ENCODE results near the gene OR2M3.

DNA sequence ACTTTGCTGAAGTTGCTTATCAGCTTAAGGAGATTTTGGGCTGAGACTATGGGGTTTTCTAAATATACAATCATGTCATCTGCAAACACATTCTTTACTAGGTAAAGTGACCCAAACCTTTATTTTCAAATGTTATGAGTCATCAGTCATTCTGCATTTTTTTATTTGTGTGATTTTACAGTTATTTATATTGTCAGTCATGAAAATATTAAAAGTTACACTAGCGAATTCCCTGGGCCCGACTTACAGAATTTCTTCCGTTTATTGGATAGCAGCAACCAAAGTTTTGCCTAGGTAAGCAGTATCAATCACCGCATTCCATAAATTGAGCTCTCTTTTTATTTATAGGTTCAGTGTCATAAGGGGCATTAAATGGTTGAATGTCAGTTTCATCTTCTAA is 38.3 kb upstream of the OR2M3 start:
- TF ChIP-seq, protein P1, sequence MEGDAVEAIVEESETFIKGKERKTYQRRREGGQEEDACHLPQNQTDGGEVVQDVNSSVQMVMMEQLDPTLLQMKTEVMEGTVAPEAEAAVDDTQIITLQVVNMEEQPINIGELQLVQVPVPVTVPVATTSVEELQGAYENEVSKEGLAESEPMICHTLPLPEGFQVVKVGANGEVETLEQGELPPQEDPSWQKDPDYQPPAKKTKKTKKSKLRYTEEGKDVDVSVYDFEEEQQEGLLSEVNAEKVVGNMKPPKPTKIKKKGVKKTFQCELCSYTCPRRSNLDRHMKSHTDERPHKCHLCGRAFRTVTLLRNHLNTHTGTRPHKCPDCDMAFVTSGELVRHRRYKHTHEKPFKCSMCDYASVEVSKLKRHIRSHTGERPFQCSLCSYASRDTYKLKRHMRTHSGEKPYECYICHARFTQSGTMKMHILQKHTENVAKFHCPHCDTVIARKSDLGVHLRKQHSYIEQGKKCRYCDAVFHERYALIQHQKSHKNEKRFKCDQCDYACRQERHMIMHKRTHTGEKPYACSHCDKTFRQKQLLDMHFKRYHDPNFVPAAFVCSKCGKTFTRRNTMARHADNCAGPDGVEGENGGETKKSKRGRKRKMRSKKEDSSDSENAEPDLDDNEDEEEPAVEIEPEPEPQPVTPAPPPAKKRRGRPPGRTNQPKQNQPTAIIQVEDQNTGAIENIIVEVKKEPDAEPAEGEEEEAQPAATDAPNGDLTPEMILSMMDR (IDR thresholded peaks at IDR 0.05): no peak
- no peak for TF ChIP-seq POLR2A (IDR thresholded peaks at IDR 0.05)

All from prostate gland (tissue), 2 donors.